Stimulated activated CD8-positive, alpha-beta memory T cell treated with anti-CD3 and anti-CD28 coated beads, Interleukin-12 subunit alpha, Interleukin-12 subunit beta, amount 100 ng/mL, for 24 hours (primary cell): Measurements from ENCODE around the gene ZNF683.

ENCODE experiments used
- DNase-seq: peaks from one replicate; pipeline ENCODE4 v3.0.0-alpha.2; 2020; ENCODE audit errors: extremely low read depth

The ZNF683 gene

GRCh38 chr1:26358411-26359384, 13.9 kb downstream of the ZNF683 start:
- DNase-seq: peak; percentile 32

GRCh38 chr1:26357121-26357602, 15.4 kb downstream of the ZNF683 start:
- no peak for DNase-seq

DNA sequence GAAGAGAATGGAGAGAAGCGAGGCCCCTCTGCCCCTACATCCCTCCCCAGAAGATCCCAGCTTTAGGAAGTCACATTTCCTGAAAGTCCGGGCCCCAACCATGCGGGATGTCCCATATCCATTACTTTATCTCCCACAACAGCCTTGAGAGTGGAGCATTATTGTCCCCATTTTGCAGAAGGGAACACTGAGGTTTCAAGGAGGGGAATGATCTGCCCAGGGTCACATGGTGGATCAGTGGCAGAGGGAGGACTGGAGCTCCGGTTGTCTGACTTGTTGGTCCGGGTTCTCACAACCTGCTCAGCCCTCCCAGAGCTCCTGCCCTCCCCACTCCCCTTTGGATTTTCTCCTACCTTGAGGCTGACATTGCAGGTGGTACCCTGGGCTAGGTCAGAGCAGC, 16.4 kb downstream of the ZNF683 start:
- DNase-seq: no peak

GRCh38 chr1:26354972-26355371, 17.6 kb downstream of the ZNF683 start:
- no peak for DNase-seq

DNA sequence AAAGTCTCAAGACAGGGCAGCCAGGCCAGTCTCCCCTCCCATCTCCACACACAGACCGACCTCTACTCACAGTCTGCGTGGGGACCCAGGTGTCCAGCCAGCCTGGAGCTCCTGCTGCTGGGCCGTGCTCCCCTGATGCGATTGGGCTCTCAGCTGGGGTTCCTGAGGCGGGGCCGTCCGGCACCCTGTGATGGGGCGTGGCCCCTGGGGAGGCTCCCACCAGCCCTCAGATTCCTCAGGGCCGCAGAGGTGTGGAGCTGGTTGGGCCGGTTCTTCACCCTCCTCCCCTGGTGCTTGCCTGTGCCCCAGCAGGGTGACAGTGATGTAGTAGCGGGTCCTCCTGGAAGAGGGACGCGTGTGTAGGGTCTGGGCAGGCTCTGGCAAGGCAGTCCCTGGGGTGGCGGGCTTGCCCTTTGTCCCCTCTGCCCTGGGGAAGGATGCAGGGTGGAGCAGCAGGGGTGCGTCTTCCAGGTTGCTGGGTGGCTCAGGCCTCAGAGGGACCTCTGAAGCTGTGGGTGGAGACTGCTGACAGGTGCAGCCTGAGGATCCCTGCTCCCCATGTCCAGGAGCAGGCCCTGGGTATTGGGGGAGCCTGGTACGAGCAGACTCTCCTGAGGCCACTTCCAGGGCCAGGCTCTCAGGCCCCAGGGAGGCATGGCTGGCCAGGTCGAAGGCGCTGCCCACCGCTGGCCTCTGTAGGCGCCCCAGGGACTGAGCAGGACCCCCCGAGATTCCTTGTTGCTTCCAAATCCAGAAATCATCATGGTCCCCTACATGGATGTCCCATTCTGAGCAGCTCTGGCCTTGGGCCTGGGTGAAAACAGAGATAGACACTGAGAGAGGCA, 18.4 kb downstream of the ZNF683 start, which contains the start of gene CRYBG2:
CRYBG2 (minus strand) TSS at position 155 of the 845 bp plus-strand sequence. CDS start 7,473 bp downstream, outside the sequence.
- no peak for DNase-seq

- no peak for DNase-seq
Measured at GRCh38 chr1:26353210-26353859, 19.2 kb downstream of the ZNF683 start.

GRCh38 chr1:26352338-26352679, 20.2 kb downstream of the ZNF683 start:
- DNase-seq: no peak

DNA sequence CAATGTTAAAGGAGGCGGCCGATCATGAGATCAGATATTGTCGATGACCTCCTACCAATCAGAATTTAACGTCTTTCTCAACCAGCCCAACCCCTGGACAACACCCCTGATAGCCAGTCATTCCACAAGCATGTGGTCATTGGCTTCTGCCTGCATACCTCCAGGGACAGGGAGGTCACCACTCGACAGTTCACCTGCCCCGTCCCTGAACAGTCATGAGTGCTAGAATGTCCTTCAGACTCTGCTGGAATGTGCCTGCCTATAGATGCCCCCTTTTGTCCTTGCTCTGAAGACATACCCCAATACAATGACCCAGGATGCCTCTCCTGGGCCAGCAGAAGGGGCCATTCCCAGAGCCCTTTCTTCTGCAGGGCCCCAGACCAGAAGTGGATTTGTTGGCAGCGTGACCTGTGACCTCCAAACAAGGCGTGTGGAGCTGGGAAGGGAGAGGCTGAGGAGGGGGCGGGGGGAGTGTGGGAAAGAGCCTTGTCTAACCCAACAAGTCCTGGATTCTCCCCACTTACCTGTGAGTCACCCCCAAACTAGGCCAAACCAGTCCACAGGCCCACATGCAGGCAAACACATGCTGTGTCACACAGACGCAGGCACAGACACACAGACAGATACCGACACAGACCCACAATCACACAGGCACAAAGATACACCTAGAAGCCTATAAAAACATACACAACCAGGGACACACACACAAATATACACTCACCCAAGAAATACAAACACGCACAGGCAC, 20.8 kb downstream of the ZNF683 start:
- no peak for DNase-seq

DNA sequence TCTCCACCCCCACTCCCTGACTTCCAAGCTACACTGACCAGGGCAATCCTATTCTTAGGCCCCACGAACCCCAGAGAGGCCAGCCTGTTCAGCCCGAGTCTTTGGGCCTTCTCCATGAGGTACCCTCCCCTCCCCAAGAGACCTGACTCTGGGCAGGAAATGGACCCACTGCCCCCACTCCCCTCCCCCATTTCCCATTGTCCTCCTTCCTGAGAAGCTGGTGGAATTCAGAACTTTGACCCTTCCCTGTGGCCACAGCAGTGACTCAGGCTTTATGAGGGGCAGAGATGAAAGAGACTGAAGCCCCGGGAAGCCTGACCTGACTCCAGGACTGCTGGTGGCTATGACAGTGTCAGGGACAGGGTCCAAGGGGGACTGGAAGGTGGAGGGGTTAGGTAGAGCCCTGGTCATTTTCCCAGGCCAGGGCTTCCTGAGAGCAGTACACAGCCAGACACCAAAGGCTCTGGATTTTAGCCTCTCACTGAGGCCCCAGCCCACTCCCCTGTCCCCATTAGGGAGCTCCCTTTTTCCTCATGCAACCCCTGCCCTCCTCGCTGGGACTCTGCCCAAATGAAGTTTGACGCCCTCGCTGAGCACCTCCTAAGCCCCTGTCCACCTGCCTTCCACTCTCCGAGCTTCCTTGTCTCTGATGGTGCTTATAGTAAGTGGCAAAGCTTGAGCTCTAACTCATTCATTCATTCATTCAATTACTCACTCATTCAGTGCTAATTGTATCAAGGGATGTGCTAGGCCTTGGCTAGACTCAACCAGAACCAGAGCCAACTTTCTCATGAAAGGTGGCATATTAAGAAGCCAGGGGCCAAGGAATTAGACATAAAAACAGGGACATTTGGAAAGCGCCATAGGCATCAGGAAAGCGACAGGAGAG, 21.6 kb downstream of the ZNF683 start:
- DNase-seq: no peak

DNA sequence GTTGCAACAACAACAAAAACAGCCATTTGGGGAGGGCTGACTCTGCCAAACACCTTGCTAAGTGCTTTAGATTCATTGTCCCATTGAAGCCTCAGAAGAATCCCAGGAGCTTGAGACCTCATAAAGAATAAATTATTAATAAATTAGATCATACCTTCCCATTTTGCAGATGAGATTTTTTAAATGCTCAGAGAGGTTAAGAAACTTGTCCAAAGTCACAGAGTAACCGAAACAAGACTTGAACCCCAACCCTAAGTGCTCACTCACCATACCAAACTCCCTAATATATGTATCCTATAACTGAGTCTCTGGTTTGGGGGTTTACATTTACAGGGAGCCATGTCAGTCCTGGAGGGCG, 22.2 kb downstream of the ZNF683 start:
- no peak for DNase-seq

GRCh38 chr1:26349877-26350244, 22.7 kb downstream of the ZNF683 start:
- DNase-seq: no peak

DNA sequence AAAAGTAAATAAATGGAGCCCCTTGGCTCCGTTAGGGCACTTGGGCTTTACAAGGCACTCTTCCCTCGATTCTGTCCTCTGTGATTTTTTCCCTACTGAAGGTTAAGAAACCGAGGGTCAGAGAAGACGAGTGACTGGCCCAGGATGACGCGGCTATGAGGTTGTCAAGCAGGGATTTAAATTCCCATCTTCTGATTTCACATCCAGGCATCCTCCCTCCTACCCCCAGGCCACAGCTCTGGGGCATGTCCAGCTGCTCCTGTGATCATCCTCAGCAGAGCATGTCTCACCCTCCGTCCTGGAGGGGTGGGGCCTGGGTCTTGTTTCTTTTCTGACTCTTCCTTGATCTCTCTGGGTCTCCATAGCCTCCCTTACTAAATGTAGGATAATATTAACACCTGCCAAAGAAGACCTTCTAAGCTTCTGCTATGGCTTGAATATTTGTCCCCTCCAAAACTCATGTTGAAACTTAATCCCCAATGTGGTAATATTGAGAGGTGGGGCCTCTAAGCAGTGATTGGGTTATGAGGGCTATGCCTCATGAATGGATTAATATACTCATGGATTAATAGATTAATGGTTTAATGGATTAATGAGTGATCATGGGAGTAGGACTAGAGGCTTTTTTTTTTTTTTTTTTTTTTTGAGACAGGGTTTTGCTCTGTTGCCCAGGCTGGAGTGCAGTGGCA, 23.2 kb downstream of the ZNF683 start:
- DNase-seq: no peak

DNA sequence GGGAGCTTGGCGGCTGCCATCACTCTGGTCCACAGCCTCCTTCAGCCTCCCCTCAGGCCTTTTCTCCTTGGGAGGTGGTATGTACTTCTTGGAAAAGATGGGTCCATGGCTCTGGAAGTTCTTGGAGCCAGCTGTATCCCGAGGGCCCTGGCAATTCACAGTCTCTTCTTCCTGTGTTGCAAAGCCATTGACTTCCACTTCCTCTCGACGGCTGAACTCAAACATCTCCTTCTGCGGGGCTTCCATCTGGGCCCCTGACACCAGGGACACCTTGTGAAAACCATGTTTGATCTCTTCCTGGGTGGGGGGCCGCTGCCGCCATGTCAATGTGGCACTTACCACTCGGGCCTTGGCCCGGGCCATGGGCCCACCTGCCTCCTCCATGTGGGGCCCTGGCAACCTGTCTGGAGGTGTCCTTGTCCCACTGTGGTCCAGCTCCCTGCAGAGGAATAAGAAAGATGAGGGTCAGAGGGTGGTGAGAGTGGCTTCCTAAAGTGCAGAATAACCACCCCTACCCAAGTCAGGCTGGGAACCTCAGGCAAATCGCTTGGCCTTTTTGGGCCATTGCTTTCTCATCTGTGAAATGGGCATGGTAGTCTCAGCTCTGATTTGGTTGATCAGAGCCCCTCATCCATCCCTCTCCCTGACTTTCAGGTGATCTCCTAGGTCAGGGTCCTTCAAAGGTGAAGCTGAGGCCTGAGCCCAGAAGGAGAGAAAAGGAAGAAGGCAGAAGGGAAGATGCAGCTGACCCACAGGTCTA, 26.1 kb downstream of the ZNF683 start:
- DNase-seq: no peak

DNA sequence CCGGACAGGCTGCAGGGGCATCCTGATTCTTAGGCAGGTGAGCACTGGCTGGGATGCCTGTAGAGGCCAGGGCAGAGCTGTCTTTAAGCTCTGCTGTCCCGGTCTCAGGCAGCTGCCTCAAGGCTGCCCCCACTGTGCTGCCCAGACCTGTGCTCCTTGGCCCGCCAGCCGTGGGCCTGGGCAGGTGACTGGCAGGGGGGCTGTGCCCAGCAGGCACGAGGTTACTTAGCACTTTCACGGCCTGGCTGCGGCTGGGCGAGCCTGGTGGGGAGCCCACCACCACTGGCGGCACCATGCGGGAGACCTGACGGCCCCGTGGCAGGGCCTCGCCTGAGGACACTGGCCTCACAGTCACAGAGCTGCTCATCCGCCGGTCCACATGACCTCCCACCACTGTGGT, 26.8 kb downstream of the ZNF683 start:
- DNase-seq: no peak

- no peak for DNase-seq
Measured at GRCh38 chr1:26344147-26344920, 28.2 kb downstream of the ZNF683 start.

DNA sequence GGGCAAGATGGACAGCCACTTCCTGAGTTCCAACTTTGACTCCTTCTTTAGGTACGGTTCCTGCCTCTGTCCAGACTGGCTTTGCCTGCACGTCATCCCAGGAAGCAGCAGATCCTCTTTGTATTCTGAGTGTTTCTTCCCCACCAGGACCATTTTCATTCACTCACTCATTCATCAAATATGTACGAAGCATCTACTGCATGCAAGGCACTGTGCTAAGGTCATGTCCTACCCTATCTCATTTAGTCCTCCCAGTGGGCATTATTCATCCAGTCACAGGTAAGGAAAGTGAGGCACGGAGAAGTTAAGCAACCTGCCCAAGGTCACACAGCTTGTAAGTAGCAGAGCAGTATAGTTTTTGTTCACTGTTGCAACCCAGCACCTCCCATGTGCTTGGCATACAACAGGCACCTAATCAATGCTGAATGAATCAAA, 32.5 kb downstream of the ZNF683 start:
- no peak for DNase-seq

- DNase-seq: no peak
Measured at GRCh38 chr1:26338670-26339069, 33.9 kb downstream of the ZNF683 start.

DNA sequence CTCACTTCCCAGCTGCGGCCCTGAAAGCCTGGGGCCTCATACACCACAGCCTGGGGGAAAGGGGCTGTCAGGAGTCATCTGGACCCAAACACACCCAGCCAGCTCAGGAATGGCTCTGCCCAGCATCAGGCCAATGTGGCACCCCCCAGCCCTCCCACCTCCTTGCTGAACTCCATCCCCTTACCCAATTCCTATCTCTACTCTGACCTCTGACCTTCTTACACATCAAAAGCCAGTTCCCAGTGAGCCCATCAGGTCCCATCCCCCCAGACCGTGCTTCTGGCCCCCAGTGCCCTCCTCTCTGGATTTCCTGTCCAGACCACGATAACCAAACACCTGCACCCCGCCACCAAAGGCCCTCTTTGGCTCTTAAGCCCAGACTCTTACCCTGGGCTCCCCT, 34.9 kb downstream of the ZNF683 start:
- DNase-seq: no peak
